Measurements from ENCODE around the gene HMGXB3.

The HMGXB3 gene

GRCh38 chr5:150054569-150054968 lies 54.0 kb downstream of the HMGXB3 start:
- DNase-seq, result no peak

GRCh38 chr5:150055326-150056074 lies 55.0 kb downstream of the HMGXB3 start:
- DNase-seq, result no peak

- DNase-seq, result no peak
Observed at GRCh38 chr5:150056075-150056443, 55.5 kb downstream of the HMGXB3 start.

- no peak for DNase-seq
Observed at GRCh38 chr5:150057052-150057451, 56.5 kb downstream of the HMGXB3 start.

DNA sequence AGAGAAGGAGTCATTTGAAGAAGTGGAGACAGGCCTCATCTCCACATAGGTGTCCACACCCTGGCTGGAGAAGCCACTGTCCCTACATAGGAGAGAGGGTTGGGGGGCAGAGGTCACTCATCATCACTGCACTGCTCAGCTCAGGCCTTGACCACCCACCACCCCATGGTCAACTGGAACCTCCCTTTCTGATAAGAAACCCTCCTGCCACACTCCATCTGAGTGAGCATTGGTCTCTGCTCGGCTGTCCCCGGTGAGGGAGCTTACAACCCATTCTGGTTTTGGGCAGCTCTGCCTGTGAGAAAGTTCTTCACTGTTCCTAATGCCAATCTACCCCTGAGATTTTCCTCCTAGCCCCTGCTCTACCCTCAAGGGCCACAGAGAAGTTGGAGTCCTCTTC lies 57.0 kb downstream of the HMGXB3 start:
- DNase-seq, result no peak

- DNase-seq, result no peak
Observed at GRCh38 chr5:150057996-150058395, 57.5 kb downstream of the HMGXB3 start.

DNA sequence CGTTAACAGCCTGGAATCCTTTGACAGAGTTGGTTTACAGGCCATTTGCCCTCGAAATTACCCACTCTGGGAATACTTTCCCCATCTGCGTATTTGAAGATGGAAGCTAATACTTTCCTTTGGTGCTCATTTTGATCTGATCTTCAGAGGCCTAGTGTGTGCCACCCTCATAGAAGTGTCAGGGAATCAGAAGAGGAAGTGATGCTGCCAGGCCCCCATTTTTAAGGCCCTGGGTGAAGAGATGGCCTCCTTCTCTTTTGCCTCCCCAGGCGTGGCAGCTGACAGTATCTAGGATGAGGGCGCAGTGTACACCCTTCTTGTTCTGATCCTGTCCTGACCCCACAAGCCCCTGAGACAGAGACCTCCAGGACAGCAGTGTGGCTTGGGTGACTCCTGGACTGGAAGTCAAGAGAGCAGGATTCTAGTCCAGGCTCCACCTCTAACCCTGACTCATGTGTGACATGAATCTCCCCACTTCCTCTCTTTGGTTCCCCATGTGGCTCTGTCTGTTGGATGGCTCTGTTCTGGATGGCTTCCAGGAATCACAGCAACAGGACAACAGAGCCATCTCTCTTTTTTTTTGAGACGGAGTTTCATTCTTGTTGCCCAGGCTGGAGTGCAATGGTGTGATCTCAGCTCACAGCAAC lies 58.1 kb downstream of the HMGXB3 start:
- no peak for DNase-seq

- DNase-seq, result no peak
Observed at GRCh38 chr5:150059623-150060022, 59.1 kb downstream of the HMGXB3 start.

- DNase-seq, result no peak
Observed at GRCh38 chr5:150060471-150060870, 59.9 kb downstream of the HMGXB3 start.

DNA sequence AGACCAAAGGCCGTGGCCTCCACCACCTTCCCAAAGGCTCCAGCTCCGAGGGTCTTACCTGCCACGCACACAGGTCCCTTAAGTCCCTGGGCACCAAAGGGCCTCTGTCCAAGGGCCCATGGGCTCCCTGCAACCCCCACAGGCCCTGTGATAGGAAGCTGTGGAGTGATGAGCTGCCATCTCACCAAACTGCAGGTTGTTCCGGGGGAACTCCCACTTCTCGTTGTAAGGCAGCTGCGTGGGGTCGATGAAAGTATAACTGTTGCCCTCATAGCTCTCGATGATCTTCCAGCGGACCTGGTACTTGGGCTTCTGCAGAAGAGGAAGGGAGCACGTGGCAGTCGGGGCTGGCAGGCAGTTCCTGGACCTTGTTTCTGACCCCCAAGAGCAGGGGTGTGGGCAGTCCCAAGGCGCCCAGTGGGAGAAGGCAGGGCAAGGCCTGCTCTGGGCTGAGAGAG lies 61.0 kb downstream of the HMGXB3 start:
- no peak for DNase-seq

- DNase-seq, result no peak
Observed at GRCh38 chr5:150062216-150062922, 61.8 kb downstream of the HMGXB3 start.

DNA sequence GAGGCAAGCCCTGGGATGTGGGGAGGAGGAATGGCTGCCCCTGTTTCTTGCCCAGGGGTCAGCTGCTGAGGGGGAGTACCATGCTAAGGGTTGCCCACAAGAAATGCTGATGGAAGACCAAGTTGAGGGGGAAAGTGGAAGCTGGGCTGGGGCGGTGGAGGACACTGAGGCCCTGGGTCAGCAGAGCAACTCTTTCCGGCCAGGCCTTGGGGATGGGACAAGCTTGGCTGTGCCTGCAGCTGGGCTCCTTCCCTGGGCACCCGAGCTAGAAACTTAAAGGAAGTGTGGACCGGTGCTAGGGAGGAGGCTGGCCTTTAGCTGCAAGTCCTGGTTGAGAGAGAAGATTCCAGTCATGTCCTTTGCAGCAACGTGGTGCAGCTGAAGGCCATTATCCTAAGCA lies 63.1 kb downstream of the HMGXB3 start:
- no peak for DNase-seq

DNA sequence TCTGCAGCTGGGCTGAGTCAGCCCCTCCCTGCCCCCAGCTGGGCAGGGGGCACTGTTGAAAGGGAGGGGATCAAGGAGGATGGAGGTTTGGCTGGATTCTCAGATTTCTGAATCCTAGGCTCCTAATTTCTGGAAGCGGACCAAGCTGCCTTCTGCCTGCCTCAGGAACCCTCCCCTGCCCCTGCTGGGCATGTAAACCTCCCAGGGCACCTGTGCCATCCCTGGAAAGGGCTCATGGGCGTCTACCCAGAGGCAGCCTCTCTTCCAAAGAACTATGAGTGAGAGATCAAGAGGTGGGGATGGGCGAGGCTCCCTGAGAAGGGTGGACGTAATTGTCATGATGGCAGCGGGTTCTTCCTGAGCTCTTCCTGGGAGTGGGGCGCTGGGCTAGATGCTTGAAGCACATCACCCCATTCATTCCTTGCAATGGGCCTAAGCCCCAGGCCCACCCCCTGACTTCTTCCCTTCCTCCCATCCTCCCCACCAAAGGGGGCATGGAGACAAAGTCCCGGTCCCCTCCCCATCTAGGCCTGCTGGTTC lies 64.2 kb downstream of the HMGXB3 start:
- DNase-seq, result no peak

- DNase-seq, result no peak
Observed at GRCh38 chr5:150065346-150065745, 64.8 kb downstream of the HMGXB3 start.

DNA sequence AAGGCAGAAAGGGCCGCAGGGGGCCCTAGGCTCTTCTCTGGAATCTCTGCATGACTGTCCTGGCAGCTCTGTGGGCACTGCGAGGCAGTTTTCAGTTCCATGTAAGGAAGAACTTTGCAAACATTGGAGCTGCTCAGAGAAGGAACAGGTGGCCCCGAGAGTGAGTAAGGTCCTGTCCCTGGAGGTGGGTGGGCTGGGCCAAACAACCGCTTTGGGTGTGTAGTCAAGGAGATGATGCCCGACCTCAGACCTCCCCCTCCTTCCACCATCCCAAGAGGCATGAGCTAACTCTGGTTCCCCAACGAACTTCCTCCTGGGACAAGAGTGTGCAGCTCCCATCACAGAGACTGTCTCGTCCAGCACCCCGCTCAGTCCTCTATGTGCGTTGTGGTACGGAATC lies 65.3 kb downstream of the HMGXB3 start:
- DNase-seq, result no peak

- DNase-seq, result no peak
Observed at GRCh38 chr5:150066436-150066835, 65.9 kb downstream of the HMGXB3 start.

DNA sequence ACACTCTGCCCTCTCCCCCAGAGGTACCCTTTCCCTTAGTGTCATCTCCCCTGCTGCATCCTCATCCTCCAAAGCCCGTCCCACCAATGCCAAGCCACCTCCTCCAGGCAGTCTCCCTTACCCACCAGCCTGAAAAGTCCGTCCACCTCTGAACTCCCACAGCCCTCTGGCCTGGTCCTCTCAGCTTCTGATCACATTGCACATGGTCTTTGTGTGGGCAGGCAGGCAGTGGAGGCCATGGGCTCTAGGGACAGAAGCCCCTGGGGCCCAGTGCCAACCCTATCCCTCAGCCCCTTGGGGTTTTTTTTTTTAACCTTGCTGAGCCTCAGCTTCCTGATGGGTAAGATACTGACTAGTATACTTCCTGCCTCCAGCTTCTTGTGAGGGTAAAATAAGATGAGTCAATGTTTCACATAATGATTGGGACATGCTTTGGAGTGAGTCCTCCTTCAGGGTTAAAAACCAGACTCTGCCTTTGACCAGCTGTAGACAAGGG lies 66.4 kb downstream of the HMGXB3 start:
- DNase-seq, result no peak

- no peak for DNase-seq
Observed at GRCh38 chr5:150067405-150067960, 66.9 kb downstream of the HMGXB3 start.

DNA sequence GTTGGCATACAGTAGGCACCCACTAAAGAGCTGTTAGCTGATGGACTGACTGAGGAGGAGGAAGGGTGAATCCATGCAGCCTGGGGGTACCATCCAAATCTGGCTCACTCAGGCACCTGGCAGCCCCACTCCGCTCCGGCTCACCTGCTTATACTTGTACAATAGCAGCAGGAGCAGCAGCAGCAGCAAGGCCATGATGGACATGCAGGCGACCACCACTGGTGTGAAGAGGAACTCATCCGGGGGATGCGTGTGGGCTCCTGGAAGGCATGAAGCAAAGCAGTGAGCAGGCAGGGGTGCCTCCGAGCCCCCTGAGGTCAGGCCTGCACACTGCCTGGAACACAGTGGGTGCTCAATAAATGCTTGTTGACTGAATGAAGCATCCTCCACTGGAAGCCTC lies 67.5 kb downstream of the HMGXB3 start:
- DNase-seq, result no peak

- DNase-seq, result no peak
Observed at GRCh38 chr5:150068472-150068871, 67.9 kb downstream of the HMGXB3 start.

GRCh38 chr5:150068961-150069645 lies 68.6 kb downstream of the HMGXB3 start:
- DNase-seq, result no peak

All from DMS79 (cell line).